Activated T-helper 1 cell treated with anti-CD3 and anti-CD28 coated beads, Interleukin-2, amount 50 U/mL, for 16 hours (primary cell): ENCODE data around the gene COL6A3.
"Not testable (repeated sequence)": the region's sequence is repeated elsewhere in the genome, so short reads cannot be mapped to it uniquely, and the experiment has no call there.

Source experiments
- DNase-seq, 2 donors: peaks; one replicate each; pipeline ENCODE4 v3.0.0-alpha.2; 2020; ENCODE audit warnings: low read depth in 1 of 2, low spot score in 1 of 2

The COL6A3 gene

GRCh38 chr2:237384672-237385020 is 29.3 kb downstream of the COL6A3 start:
- no peak for DNase-seq

- no peak for DNase-seq
These were observed 29.8 kb downstream of the COL6A3 start for GRCh38 chr2:237383991-237384671.

DNA sequence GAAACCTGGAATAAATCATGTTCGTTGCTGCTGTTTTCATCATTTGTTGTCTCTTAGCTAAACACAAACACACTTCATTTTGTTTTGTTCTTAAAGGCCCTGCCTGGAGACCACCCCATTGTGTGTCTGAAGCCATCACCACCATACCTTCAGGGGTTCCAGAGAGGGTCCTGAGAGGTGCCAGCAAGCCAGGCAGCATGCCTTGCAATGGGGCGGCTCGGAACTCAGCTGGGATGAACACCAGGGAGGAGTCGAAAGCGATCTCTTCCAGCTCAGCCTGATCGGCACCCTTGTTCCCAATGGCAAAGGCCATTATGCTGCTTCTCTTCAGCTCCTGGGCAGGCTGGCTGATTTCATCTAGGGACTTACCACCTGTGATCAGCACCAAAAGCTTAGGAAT is 33.2 kb downstream of the COL6A3 start:
- no peak for DNase-seq

DNA sequence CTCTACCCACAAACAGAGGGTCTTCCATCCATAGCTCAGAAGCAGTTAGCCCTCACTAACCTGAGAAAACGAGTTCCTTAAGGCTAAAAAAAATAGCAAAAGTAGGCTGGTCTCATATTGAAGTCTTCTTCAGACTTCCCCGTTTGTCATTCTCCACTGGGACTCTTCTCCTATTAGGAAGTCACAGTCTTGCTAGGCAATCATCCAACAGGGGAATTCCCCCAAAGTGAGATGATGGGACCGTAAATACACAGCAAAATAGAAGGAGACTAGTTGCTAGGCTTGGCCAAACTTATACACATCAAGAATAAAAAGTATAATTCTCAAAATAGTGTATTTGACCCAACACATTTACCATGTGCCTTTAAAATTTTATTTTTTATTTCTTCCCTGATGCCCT is 34.3 kb downstream of the COL6A3 start:
- DNase-seq: no peak

GRCh38 chr2:237378650-237379049 is 35.3 kb downstream of the COL6A3 start:
- no peak for DNase-seq

- DNase-seq: no peak
These were observed 39.5 kb downstream of the COL6A3 start for GRCh38 chr2:237374284-237375060.

DNA sequence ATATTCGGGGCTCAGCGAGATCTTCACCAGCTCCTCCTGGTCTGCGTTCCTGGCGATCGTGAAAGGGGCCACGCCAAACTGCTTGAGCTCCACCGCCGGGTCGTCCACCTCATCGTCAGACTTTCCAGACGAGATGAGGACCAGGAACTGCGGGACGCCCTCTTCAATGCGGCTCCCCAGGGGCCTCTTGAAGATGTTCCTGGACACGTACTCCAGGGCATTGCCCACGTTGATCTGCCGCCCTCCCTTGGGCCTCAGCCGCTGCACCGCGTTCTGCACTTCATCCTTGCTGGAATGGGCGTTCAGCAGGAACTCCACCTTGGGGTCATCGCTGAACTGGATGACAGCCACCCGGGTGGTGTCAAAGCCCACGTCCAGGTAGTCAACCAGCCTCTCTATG is 42.1 kb downstream of the COL6A3 start:
- DNase-seq: no peak

DNA sequence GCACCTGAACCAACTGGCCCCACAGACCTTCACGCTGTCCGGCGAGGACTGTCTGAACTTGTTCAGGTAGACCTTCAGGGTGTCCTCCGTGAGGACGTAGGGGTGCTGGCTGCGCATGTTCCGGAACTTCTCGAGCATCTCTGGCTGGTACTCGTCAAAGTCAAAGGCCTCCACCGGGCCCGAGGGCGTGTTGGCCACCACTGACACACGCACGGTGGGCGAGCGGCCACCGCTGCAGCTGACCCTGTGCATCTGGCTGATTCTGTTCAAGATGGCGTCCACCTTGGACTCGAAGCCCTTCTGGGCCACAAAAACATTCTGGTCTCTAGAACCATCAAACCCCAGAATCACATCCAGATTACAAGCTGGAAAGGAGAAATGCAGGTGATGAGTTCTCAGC is 48.3 kb downstream of the COL6A3 start:
- DNase-seq: no peak

DNA sequence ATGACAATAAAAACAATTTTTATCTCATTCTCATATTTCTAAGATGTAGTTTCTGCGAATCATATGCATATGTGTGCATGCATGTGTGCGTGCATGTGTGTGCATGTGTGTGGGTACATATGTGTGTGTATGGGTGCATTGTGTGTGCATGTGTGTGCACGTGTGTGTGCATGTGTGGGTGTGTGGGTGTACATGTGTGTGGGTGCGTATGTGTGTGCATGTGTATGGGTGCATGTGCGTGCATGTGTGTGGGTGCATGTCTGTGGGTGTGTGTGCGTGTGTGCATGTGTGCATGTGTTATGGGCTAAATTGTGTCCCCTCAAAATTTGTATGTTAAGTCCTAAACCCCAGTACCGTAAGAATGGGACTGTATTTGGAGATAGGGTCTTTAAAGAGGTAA is 49.3 kb downstream of the COL6A3 start:
- DNase-seq: no peak

DNA sequence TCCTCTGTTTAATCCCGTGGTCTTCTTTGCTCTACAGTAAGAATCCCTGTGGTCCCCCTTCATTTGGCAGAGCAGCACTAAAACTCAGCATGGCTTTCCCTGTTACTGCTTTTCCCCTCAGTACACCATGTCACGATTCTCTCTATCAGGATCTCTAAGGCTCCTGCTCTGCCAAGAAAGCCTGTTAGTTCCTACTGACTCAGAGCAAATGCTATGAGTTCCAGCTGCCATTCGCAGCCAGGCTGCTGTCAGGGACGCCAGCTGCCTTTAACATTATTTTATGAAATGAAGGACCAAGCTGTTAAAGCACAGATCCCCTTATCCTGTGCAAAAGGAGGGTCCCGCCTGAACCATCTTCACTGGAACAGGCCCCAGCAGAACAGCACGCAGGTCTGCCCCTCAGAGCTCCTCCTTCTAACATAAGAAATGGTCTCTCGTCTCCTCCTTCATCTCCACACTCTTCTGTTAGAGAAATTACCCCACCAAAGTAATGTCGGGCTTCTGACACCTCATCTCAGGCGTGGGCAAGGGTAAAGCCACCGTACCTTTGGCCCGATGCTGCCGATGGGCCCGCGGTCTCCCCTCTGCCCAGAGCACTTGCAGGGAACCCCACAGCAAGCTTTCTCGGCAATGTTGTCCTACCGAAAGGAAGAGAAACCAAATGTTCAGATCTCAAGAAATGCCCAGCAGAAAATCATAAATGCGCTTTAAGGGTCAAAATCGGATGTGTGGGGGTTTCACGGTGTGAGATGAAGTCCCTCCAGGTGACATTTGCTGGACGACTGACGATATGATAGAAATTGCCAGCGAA is 52.6 kb downstream of the COL6A3 start:
- DNase-seq: no peak

- no peak for DNase-seq
These were observed 53.8 kb downstream of the COL6A3 start for GRCh38 chr2:237359894-237360780.

DNA sequence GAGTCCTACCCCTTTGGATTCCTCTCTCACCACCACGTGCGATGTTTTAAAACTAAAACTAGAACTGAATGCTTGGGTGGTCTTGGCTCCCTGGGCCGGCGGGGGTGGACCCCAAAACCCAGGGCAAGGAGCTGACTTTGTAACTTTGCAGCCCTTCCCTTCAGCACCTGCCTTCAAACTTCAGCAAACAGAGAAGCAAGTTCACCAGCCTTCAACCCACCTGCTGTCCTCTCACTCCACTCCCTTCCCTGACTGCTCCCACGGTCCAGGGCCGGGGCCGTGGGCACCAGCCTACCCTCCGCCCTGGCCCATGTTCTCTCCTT is 54.5 kb downstream of the COL6A3 start:
- DNase-seq: no peak

GRCh38 chr2:237358721-237359517 is 55.0 kb downstream of the COL6A3 start:
- DNase-seq: no peak

DNA sequence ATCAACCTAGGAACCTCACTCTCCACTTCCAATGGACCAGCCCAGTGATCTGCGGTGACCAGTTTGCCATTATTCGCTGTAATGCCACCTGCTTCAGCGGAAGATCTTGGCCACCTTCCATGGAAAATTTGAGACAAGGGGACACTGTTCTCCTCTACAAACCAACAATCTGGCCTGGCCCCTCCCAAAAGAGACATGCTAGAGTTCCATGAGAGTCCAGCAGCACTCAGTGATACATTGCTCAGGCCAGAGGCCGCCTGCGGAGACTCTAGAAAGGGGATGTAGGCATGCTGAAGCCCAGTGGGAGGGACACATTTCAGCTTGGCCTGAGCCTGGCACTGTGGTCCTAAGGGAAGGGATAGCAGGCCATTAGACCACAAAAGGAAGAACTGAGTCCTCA is 58.3 kb downstream of the COL6A3 start:
- no peak for DNase-seq

DNA sequence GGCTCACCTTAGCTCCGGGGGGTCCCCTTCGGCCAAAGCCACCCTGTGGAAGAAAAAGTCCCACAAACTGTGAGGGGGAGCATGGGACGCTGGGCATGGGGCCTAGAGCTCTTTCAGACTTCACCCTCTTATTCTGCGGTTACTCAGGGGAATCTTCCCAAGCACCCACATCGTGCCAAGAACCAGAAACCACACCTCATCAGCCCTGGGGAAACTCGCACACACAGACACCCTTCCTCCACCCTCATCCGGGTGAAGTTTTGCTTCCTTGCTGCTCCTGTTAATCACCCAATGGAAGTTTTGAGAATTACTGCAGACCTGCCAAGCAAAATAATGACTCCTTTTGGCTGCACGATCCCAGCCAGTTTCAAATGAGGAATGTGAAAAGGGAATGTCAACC is 59.1 kb downstream of the COL6A3 start:
- DNase-seq: no peak

GRCh38 chr2:237354172-237354571 is 59.8 kb downstream of the COL6A3 start:
- DNase-seq: not testable (repeated sequence)

DNA sequence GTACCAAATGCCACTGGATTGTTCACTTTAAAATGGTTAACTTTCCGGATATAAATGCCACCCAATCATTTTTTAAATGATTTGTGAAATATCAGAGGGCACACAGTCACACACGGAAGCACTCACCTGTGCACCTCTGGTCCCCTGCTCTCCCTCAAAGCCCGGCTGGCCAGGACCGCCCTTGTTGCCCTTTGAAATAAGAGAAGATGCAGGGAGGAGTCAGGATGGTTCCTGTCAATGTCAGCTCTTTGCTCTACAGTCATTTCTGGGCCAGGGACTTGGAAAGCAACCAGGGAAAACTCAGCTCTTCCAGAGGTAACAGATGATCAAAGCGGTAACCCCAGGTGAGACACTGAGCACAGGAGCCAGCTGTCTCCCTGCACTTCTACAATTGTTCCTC is 60.7 kb downstream of the COL6A3 start:
- no peak for DNase-seq

GRCh38 chr2:237352279-237352845 is 61.6 kb downstream of the COL6A3 start:
- DNase-seq: no peak

DNA sequence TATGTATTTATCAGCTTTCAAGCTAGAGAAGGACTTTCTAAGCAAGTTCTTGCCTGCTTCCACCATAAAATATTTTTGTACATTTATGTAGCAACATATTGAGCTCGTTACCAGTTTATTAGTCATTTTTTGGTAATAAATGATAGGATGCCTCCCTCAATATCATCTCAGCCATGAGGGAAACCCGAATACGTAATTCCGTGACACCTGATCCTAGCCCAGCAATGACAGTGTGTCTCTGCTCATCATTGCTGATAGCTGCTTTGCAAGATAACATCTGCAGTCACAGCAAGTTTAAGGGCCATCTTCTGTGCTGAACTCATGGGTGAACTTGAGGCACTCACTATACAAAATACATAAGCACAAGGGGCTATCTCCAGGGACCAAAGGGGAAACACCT is 62.2 kb downstream of the COL6A3 start:
- DNase-seq: no peak

DNA sequence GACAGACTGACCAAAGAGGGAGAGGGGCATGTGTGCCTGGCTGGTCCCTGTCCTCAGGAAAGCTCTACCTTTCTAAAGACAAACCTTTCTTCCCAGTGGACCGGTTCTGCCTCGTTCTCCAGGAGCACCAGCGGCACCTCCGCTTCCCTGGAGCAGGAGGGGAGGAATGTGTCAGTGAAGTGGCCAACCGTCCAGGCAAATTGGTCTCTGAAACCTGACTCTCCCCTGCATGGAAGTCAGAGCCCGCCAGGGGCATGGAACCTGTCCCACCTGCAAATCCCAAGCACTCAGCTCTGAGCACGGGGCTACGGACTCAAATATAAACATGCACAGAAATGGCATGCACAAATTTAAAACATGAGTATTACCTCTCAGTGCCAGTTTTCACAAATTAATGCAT is 62.9 kb downstream of the COL6A3 start:
- no peak for DNase-seq
